ENCODE measurements around the gene IRS1.

DNA sequence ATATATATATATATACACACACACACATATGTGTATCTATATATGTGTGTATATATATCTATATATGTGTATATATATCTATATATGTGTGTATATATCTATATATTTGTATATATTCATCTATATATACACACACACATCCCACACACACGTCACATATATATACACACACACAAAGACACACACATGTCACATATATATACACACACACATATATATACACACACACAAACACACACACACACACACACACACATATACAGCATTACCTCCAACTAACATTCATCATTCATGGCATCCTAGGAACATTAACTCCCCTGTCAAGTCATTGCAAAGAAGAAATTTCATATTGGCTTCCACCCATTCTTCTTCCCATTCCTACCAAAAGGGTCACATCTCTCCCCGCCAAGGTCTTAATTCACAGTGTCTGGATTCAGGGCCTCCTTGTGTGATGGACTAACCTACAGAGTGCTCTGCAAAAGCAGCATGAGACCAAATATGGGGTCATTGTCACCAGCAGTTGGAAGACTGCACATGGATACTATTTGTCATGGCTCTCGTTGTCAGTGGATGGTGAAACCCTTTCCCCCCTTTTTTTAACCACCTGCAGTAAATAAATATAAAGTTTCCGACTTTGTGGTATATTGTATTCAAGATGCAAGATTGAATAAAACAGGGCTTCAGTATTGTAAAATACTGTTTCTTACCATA lies 67.0 kb downstream of the IRS1 start:
- TF ChIP-seq CTCF (conservative IDR thresholded peaks at IDR 0.05; ENCODE audit: low read depth, low read length) (no peak), MXI1 (IDR thresholded peaks at IDR 0.05; ENCODE audit: borderline replicate concordance, low read depth, low read length) (no peak), BHLHE40 (IDR thresholded peaks at IDR 0.05; ENCODE audit: low read depth, low read length) (no peak), NFE2L2 (IDR thresholded peaks at IDR 0.05; ENCODE audit: low read depth, low read length) (no peak), POLR2A (IDR thresholded peaks at IDR 0.05; ENCODE audit: low read depth, low read length) (no peak), MAZ (IDR thresholded peaks at IDR 0.05; ENCODE audit: borderline replicate concordance, low read depth, low read length) (no peak)
- TF ChIP-seq, protein P1, sequence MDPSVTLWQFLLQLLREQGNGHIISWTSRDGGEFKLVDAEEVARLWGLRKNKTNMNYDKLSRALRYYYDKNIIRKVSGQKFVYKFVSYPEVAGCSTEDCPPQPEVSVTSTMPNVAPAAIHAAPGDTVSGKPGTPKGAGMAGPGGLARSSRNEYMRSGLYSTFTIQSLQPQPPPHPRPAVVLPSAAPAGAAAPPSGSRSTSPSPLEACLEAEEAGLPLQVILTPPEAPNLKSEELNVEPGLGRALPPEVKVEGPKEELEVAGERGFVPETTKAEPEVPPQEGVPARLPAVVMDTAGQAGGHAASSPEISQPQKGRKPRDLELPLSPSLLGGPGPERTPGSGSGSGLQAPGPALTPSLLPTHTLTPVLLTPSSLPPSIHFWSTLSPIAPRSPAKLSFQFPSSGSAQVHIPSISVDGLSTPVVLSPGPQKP (IDR thresholded peaks at IDR 0.05; ENCODE audit: borderline replicate concordance, low read depth, low read length), result no peak

All from IMR-90 (cell line).